Caco-2 (cell line): ENCODE results near the gene SARNP. TPM values are rescaled to one million over a fixed set of nuclear protein-coding genes. Genes with fewer than 3 reads are reported as not detected.
A peak's percentile ranks its signal among the peaks of the same experiment; 100 is the strongest.

Experiments
- BruUV-seq: library from RNA; stranded (reverse); fragments of 400-500 nt; replicated peaks from 2 replicates; lab custom pipeline; 2021; lab: Mats Ljungman, UMichigan
- CTCF ChIA-PET: fragments of 300-600 bp; sonication (Branson Sonifier 250); formaldehyde crosslinking; loops from one replicate; lab custom pipeline; 2022; ENCODE audit warnings: antibody characterized with exemption; lab: Charles Lee
- POLR2A ChIA-PET: fragments of 300-600 bp; sonication (Branson Sonifier 250); formaldehyde crosslinking; loops from one replicate; lab custom pipeline; 2022; ENCODE audit warnings: antibody characterized with exemption; lab: Charles Lee
- DNase-seq, 2 experiments: peaks; one replicate each; pipeline versions ENCODE4 v3.0.0 to v3.0.0-alpha.2; 2020 to 2022
- H3K27me3 ChIP-seq: replicated peaks from 2 replicates; pipeline ENCODE4 v1.6.0; 2011; ENCODE audit warnings: low read length; ENCODE audit not compliant: control insufficient read depth, insufficient read depth
- H3K36me3 ChIP-seq: 2 replicates; pipeline ENCODE4 v1.5.1; 2011; ENCODE audit warnings: low read length; ENCODE audit not compliant: control insufficient read depth, insufficient read depth
- H3K4me1 ChIP-seq: fragments of 250-450 bp; sonication (Bioruptor Pico); 2 replicates; pipeline ENCODE4 v1.5.1; 2020; ENCODE audit warnings: mild to moderate bottlenecking
- H3K4me3 ChIP-seq: 2 replicates; pipeline ENCODE4 v1.5.1; 2011; ENCODE audit warnings: low read depth, mild to moderate bottlenecking, control low read depth, low read length
- H3K9me3 ChIP-seq: fragments of 250-450 bp; sonication (Bioruptor Pico); 2 replicates; pipeline ENCODE4 v1.5.1; 2020; ENCODE audit warnings: mild to moderate bottlenecking, moderate library complexity
- H3K27ac Mint-ChIP-seq: one replicate; pipeline ENCODE4 v1.8.0; 2022; ENCODE audit warnings: mixed read lengths; ENCODE audit not compliant: unreplicated experiment
- H3K27me3 Mint-ChIP-seq: one replicate; pipeline ENCODE4 v1.8.0; 2022; ENCODE audit warnings: mixed read lengths; ENCODE audit not compliant: insufficient read depth, unreplicated experiment
- H3K36me3 Mint-ChIP-seq: one replicate; pipeline ENCODE4 v1.8.0; 2022; ENCODE audit warnings: mild to moderate bottlenecking, mixed read lengths; ENCODE audit not compliant: insufficient read depth, unreplicated experiment
- H3K4me1 Mint-ChIP-seq: one replicate; pipeline ENCODE4 v1.8.0; 2022; ENCODE audit warnings: low read depth, mixed read lengths; ENCODE audit not compliant: unreplicated experiment
- H3K4me3 Mint-ChIP-seq: one replicate; pipeline ENCODE4 v1.8.0; 2022; ENCODE audit warnings: mild to moderate bottlenecking, moderate library complexity, mixed read lengths; ENCODE audit not compliant: unreplicated experiment
- H3K9me3 Mint-ChIP-seq: one replicate; pipeline ENCODE4 v1.8.0; 2022; ENCODE audit warnings: mixed read lengths; ENCODE audit not compliant: unreplicated experiment
- CTCF ChIP-seq, 2 experiments: fragments of 200-600 bp in 1 of 2; IDR thresholded peaks; 1 replicate in 1 of 2; 2 replicates in 1 of 2; pipeline versions ENCODE4 v1.5.1 to v1.8.0; 2011 to 2022; ENCODE audit warnings: antibody characterized with exemption in 1 of 2, control low read depth in 1 of 2, inconsistent platforms in 1 of 2, low read depth in 1 of 2, low read length in 1 of 2, mild to moderate bottlenecking in 1 of 2, moderate library complexity in 1 of 2; ENCODE audit not compliant: insufficient read depth in 1 of 2, severe bottlenecking in 1 of 2, unreplicated experiment in 1 of 2
- intact Hi-C: fragments of 100-400 bp; cut with micrococcal nuclease; formaldehyde crosslinking; loops from one replicate; pipeline ENCODE4 v1.10.0; 2022; ENCODE audit not compliant: unreplicated experiment
- total RNA-seq: library from RNA; stranded (reverse); gene quantifications from 2 replicates; pipeline ENCODE4 v1.2.3, GENCODE V29; 2022

SARNP gene
- total RNA-seq, 1 experiment from 2014 or later = 77.6 TPM

GRCh38 chr12:55797550-55797949 lies 20.0 kb downstream of the SARNP start:
- Histone ChIP-seq H3K9me3 (no peaks in the 10 kb centered on the region), H3K27me3 (no peaks in the 10 kb centered on the region), H3K4me1 (no peaks in the 10 kb centered on the region), H3K36me3 (no peaks in the 10 kb centered on the region; the same call in 1 of the 2 replicates), H3K4me3 (no peak overlapping the region)
- no peaks in the 10 kb centered on the region for H3K9me3 Mint-ChIP-seq
- ChIA-PET POLR2A (no interaction called here), CTCF (interaction anchor here (0.6 to 3.0 kb wide), 7 partner anchors 9 to 59 kb away, joined by 3 to 37 read pairs (median 3); partner anchors contain the start of gene DNAJC14)
- H3K4me1 Mint-ChIP-seq = peaks cover 7% of the 10 kb centered on the region
- DNase-seq = no peak
- intact Hi-C loops = loop anchor here (1.0 kb wide), 2 partner anchors 54 to 59 kb away; partner anchors contain the start of gene GDF11
- H3K27ac Mint-ChIP-seq = no peak overlapping the region
- H3K36me3 Mint-ChIP-seq = peaks cover 74% of the 10 kb centered on the region
- BruUV-seq = no TSS peak
- TF ChIP-seq CTCF (IDR thresholded peaks at IDR 0.05; ENCODE audit: insufficient read depth in 1 of 2, low read depth in 1 of 2, low read length in 1 of 2, severe bottlenecking in 1 of 2, unreplicated experiment in 1 of 2) = no peak
- no peak overlapping the region for H3K4me3 Mint-ChIP-seq
- H3K27me3 Mint-ChIP-seq = no peaks in the 10 kb centered on the region

- Mint-ChIP-seq H3K4me1 (peaks cover 7% of the 10 kb centered on the region), H3K9me3 (no peaks in the 10 kb centered on the region), H3K36me3 (peaks cover 73% of the 10 kb centered on the region), H3K27me3 (no peaks in the 10 kb centered on the region), H3K4me3 (no peak overlapping the region), H3K27ac (peak overlapping the region; percentile 32)
- no peak overlapping the region for H3K4me3 ChIP-seq
- H3K27me3 ChIP-seq = no peaks in the 10 kb centered on the region
- CTCF ChIA-PET = interaction anchor here (0.6 to 3.0 kb wide), 7 partner anchors 8 to 59 kb away, joined by 3 to 37 read pairs (median 3); partner anchors contain the start of gene DNAJC14
- no peaks in the 10 kb centered on the region; the same call in 1 of the 2 replicates for H3K36me3 ChIP-seq
- no TSS peak for BruUV-seq
- intact Hi-C loops = loop anchor here (1.0 kb wide), 2 partner anchors 54 to 59 kb away; partner anchors contain the start of gene GDF11
- POLR2A ChIA-PET = no interaction called here
- peak; percentile 53 to 61 for TF ChIP-seq CTCF (IDR thresholded peaks at IDR 0.05; ENCODE audit: insufficient read depth in 1 of 2, low read depth in 1 of 2, low read length in 1 of 2, severe bottlenecking in 1 of 2, unreplicated experiment in 1 of 2)
- H3K4me1 ChIP-seq = no peaks in the 10 kb centered on the region
- DNase-seq = peak in 1 of 2 experiments; percentile 56
- no peaks in the 10 kb centered on the region for H3K9me3 ChIP-seq
These were observed 20.5 kb downstream of the SARNP start for GRCh38 chr12:55797068-55797467.

GRCh38 chr12:55795950-55796349 lies 21.6 kb downstream of the SARNP start:
- CTCF ChIA-PET = no interaction called here
- no peak for DNase-seq
- BruUV-seq = no TSS peak
- Mint-ChIP-seq H3K27me3 (no peaks in the 10 kb centered on the region), H3K4me1 (peaks cover 7% of the 10 kb centered on the region), H3K4me3 (no peak overlapping the region), H3K9me3 (no peaks in the 10 kb centered on the region), H3K36me3 (peaks cover 72% of the 10 kb centered on the region), H3K27ac (no peak overlapping the region)
- no peaks in the 10 kb centered on the region for H3K27me3 ChIP-seq
- POLR2A ChIA-PET = no interaction called here
- intact Hi-C loops = no loop called here
- H3K9me3 ChIP-seq = no peaks in the 10 kb centered on the region
- no peak for TF ChIP-seq CTCF (IDR thresholded peaks at IDR 0.05; ENCODE audit: insufficient read depth in 1 of 2, low read depth in 1 of 2, low read length in 1 of 2, severe bottlenecking in 1 of 2, unreplicated experiment in 1 of 2)
- H3K36me3 ChIP-seq = no peaks in the 10 kb centered on the region; the same call in 1 of the 2 replicates
- no peak overlapping the region for H3K4me3 ChIP-seq
- H3K4me1 ChIP-seq = no peaks in the 10 kb centered on the region
